ENCODE data around the gene RASL11A.

- TF ChIP-seq, protein P1, sequence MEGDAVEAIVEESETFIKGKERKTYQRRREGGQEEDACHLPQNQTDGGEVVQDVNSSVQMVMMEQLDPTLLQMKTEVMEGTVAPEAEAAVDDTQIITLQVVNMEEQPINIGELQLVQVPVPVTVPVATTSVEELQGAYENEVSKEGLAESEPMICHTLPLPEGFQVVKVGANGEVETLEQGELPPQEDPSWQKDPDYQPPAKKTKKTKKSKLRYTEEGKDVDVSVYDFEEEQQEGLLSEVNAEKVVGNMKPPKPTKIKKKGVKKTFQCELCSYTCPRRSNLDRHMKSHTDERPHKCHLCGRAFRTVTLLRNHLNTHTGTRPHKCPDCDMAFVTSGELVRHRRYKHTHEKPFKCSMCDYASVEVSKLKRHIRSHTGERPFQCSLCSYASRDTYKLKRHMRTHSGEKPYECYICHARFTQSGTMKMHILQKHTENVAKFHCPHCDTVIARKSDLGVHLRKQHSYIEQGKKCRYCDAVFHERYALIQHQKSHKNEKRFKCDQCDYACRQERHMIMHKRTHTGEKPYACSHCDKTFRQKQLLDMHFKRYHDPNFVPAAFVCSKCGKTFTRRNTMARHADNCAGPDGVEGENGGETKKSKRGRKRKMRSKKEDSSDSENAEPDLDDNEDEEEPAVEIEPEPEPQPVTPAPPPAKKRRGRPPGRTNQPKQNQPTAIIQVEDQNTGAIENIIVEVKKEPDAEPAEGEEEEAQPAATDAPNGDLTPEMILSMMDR (IDR thresholded peaks at IDR 0.05) = no peak
- no peak for TF ChIP-seq POLR2A (IDR thresholded peaks at IDR 0.05)
These were observed 25.9 kb downstream of the RASL11A start for GRCh38 chr13:27296496-27296895.
